GM18520 (cell line): Measurements from ENCODE around the gene AMPD3.
"Not testable (repeated sequence)": the region's sequence is repeated elsewhere in the genome, so short reads cannot be mapped to it uniquely, and the experiment has no call there.

Experiments
- ATAC-seq: cut with Tn5 transposase; IDR thresholded peaks from one replicate; pipeline ENCODE4 v1.9.1; 2021; ENCODE audit not compliant: unreplicated experiment

Gene AMPD3

GRCh38 chr11:10436683-10437082, 18.4 kb upstream of the AMPD3 start:
- not testable (repeated sequence) for ATAC-seq

DNA sequence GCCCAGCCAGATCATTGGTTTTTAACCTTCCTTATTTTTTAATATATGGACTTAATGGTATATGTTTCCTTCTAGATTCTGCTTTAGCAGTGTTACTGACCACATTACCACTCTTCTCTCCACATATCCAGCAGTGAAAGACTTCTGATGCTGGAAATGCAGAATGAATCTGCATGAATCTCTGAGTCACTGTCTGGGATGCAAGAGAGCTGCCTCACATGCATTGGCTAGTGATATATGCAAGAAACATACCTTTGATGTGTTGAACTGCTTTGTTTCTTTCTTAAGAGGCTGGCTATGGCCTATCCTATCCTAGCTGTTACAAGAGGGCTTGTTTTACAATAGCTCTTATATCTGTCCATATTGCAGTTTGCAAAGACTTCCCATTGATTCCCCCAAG, 16.6 kb upstream of the AMPD3 start:
- no peak for ATAC-seq

DNA sequence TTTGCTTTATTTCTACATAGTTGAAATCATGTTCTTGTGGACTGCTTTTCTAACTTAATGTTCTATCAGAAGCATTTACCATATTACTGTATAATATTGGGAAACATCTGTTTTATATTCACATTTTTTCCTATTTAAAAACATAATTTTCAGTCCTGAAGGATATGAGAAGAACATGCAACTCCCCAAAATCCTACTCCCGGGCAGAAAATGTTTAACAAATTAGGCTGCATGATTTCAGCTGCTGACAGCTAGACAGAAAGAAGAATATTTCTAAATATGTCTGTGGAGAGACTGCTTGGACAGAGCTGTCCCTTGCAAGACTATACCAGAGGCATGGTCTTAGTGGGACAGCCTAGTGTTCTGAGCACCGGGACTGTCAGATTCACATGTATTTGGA, 15.7 kb upstream of the AMPD3 start:
- ATAC-seq: no peak

DNA sequence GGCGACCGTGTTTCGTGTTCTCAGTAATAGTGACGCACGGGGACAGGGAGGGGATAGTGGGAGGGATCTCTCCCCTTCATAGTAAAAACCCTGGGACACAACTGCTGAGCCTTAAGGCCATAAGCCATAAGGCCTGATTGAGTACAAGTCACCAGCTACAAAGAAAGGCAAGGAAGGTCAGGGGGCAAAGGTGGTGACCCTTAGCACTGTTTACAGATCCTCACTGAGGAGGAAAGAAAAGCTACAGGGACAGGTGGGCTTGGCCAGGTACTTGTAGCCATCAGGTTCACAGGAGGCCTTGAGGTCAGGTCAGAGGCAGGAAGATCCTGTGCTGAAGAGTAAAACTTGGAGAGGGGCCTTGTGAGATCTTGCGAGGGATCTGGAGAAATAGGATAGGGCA, 15.1 kb upstream of the AMPD3 start:
- ATAC-seq: no peak

GRCh38 chr11:10440401-10440800, 14.7 kb upstream of the AMPD3 start:
- ATAC-seq: no peak

DNA sequence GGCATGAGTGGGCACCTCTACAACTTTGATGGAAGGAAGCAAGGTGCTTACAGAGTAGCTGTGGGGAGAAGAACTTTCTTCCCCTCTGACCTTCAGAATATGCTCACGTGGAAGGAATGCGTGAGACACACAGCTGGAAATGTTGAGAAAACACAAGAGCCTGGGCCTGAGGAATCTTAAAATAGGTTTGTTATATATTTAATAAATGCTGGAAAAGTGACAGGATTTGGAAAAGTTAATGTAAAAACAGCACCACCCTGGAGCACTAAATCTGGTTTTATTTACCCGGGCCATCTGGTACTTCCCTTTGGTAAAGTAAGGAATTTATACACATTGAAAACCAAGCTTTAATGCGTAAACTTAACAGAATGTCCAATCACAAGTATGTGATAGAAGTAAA, 14.0 kb upstream of the AMPD3 start:
- no peak for ATAC-seq

GRCh38 chr11:10441652-10442503, 13.2 kb upstream of the AMPD3 start:
- ATAC-seq: peak; percentile 95

DNA sequence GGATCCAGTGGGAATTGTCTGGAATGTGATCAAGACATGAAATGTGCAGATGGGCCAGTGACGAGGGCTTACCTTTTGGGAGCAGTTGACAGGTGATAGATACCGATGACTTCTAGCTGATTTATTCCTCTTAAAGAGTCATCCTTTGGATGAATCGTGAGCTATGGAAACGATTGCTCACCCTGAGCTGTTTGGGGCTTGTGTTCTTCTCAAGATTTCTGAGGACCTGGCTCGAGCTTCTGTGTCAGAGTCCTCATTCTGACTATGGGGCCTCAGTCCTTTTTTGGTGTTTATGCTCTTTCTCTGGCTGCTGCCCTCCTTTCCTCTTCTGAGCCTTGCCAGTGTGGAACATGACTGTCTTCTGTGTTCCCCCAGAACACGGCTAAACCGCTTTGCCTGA, 11.9 kb upstream of the AMPD3 start:
- ATAC-seq: no peak

DNA sequence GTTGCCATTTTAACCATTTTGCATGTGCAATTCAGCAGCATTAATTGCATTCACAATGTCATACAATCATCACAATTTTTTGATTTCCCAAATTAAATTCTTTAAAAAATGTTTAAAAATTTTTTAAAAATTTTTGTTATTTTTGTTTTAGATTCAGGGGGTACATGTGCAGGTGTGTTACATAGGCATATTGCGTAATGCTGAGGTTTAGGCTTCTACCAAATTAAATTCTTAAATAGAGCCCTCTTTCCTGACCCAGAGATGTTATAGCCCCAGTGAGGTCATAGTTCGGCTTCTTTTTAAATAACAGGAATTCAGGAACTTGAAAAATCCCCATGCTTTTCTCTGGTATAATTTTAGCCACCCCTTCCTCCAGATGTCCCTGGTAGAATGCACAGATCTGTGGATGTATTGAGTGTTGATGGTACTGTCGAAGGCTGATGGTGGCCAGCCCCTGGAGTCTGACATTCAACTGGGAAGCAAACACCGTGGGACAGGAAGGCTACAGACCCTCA, 11.3 kb upstream of the AMPD3 start:
- ATAC-seq: no peak

DNA sequence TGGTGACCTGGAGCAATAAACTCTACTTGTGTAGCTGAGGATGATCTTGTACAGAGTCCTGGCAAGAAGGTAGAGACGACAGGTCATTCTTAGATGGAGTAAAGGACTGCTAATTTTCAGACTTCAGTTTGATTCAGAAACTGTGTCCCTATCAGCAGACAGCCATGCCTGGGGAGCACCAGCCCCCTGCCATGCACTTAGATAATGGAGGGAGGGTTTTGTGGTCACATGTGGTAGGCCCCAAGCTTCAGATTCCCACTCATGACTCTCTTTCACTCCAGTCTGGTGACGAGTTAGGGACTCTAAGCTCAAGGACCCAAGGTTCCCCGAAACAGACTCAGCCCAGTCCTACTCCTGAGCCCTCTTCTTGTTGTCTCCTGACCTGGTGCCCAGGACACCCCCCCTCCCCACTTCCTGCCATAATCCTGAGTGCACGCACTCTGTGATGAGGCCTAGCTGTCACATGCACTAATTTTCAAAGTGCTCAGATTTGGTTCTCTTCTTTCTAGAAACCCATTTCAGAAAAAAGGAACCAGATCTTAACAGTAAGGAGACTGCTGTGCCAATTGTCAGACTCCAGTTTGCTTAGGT, 10.2 kb upstream of the AMPD3 start:
- no peak for ATAC-seq

DNA sequence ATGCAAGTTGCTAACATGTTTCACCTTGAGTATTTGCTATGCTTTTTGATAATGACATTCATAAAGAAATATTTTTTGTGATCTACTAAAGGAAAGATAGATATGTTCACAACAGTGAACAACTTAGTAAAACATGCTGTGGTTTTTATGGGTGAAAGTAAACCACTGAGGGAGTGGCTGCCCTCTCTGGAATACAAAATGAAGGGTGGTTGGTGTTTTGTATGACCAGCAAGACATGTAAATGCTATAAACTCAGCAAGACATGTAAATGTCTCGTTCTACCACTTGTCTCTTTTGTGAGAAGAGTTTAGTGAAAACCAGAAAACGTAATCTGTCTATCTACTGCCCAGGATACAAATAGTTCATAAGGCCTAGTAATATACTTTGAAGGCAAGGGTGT, 7.6 kb upstream of the AMPD3 start:
- ATAC-seq: no peak

DNA sequence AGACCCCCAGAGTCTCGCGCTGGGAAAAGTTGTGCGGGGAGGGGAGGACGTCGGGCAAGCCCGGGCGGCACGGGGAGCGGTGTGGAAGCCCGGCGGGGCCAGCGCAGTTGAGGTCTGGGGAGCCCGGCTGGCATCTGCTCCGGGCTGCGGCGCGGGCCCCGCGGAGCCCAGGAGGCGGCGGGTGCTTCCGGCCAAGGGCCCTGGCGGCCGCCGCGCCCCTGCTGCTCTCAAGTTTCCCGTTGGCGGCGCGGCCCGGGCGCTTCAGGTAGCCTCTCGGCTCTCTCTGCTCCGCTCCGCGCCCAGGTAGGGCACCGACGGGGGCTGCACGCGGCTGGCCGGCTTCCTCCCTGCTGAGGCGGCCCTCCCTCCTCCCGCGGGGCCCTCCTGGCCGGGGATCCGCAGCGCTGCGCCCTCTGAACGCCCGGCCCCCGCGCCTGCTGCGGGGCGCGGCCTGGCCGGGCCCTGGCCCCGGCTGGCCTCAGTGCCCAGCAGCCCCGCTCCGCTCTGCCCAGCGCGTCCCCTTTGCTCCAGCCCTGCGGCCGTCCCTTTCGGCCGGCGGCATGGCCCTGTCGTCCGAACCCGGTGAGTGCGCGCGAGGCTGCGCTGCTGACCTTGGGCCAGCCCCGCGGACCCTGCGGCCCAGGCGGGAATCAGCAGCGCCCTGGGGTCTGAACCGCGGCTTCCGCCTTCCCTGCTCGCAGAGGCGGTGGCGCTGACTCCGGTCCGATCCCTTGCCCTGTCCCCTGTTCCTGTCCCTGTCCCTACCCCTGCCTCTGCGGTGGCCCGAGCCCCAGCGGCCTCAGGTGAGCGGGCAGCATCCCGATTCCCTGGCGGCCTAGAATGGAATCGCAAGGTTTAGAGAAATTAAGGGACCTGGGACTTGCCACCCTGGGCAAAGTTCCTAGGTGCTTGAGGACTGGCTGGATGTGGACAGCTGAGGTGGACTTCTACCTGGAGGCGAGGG, 4.3 kb upstream of the AMPD3 start:
- no peak for ATAC-seq

- ATAC-seq: no peak
These were observed 3.5 kb upstream of the AMPD3 start for GRCh38 chr11:10451426-10452116.

DNA sequence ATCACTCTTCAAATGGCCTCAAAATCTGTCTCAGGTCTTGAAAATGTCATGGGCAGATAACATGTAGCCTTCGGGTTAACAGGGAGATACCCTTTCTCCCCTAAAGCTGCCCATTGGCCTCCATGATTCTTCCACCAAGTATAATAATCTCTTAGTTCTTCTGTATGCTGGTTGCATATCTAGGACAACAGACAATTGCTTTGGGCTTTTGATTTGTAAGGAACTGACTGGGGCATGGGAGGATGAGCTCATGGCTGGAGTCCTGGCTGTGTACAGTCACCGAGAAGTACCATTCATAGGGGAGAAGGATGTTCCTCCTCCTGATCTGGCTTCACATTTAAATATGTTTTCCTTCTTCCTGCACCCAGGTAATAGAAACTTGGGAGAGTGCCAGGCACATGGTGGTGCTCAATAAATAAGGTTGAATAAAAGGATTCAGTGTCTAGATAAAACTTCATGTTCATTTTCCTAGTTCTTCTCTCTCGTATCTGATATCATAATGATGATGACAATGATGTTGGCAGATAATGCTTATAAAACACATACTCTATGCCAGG, 2.8 kb upstream of the AMPD3 start:
- ATAC-seq: no peak

- ATAC-seq: no peak
These were observed 1.8 kb upstream of the AMPD3 start for GRCh38 chr11:10453261-10453660.

GRCh38 chr11:10455637-10456487, 798 bp downstream of the AMPD3 start:
- ATAC-seq: peak; percentile 30

- no peak for ATAC-seq
These were observed 1.5 kb downstream of the AMPD3 start for GRCh38 chr11:10456519-10456918.

GRCh38 chr11:10457901-10458300, 2.8 kb downstream of the AMPD3 start:
- ATAC-seq: no peak
